Astrocyte (in vitro differentiated cells and primary cell): ENCODE data around the gene EIF4G3. TPM values are rescaled to one million over a fixed set of nuclear protein-coding genes. Genes with fewer than 3 reads are reported as not detected.
A peak's percentile ranks its signal among the peaks of the same experiment; 100 is the strongest.

Experiments
- DNase-seq: peaks from one replicate; pipeline ENCODE4 v3.0.0-alpha.2; 2010; ENCODE audit warnings: low read depth
- FAIRE-seq: peaks from 2 replicates; lab custom pipeline; 2011; peaks lifted over from hg19 to GRCh38; lab: Jason Lieb, UNC
- H2AFZ ChIP-seq: 2 replicates; pipeline ENCODE4 v1.6.0; 2012; ENCODE audit warnings: low read depth, low read length, inconsistent platforms
- H3K27ac ChIP-seq: 2 replicates; pipeline ENCODE4 v1.5.1; 2011; ENCODE audit warnings: low read depth, low read length, inconsistent platforms
- H3K27me3 ChIP-seq: 2 replicates; pipeline ENCODE4 v1.6.0; 2011; ENCODE audit warnings: low read length, inconsistent platforms; ENCODE audit not compliant: insufficient read depth
- H3K36me3 ChIP-seq: 2 replicates; pipeline ENCODE4 v1.5.1; 2011; ENCODE audit warnings: low read length, inconsistent platforms; ENCODE audit not compliant: insufficient read depth
- H3K4me1 ChIP-seq: 2 replicates; pipeline ENCODE4 v1.5.1; 2011; ENCODE audit warnings: low read length, inconsistent platforms; ENCODE audit not compliant: insufficient read depth
- H3K4me2 ChIP-seq: 2 replicates; pipeline ENCODE4 v1.6.0; 2012; ENCODE audit warnings: low read length, inconsistent platforms
- H3K4me3 ChIP-seq: 2 replicates; pipeline ENCODE4 v1.5.1; 2011; ENCODE audit warnings: low read depth, mild to moderate bottlenecking, low read length, inconsistent platforms; ENCODE audit not compliant: insufficient read depth
- H3K79me2 ChIP-seq: 2 replicates; pipeline ENCODE4 v1.6.0; 2012; ENCODE audit warnings: mild to moderate bottlenecking, low read length, inconsistent platforms; ENCODE audit not compliant: insufficient read depth
- H3K9ac ChIP-seq: 2 replicates; pipeline ENCODE4 v1.6.0; 2012; ENCODE audit warnings: mild to moderate bottlenecking, low read length, inconsistent platforms
- H3K9me3 ChIP-seq: 2 replicates; pipeline ENCODE4 v1.5.1; 2012; ENCODE audit warnings: low read depth, mild to moderate bottlenecking, low read length, inconsistent platforms; ENCODE audit not compliant: insufficient read depth
- H4K20me1 ChIP-seq: 2 replicates; pipeline ENCODE4 v1.6.0; 2012; ENCODE audit warnings: low read length, inconsistent platforms; ENCODE audit not compliant: insufficient read depth
- H3K27ac Mint-ChIP-seq: one replicate; pipeline ENCODE4 v1.8.0; 2021; ENCODE audit warnings: mild to moderate bottlenecking, mixed read lengths; ENCODE audit not compliant: unreplicated experiment
- H3K27me3 Mint-ChIP-seq: one replicate; pipeline ENCODE4 v1.8.0; 2021; ENCODE audit warnings: low read depth, mixed read lengths; ENCODE audit not compliant: unreplicated experiment
- H3K36me3 Mint-ChIP-seq: one replicate; pipeline ENCODE4 v1.8.0; 2021; ENCODE audit warnings: low read depth, mixed read lengths; ENCODE audit not compliant: unreplicated experiment
- H3K4me1 Mint-ChIP-seq: one replicate; pipeline ENCODE4 v1.8.0; 2021; ENCODE audit warnings: low read depth, mixed read lengths; ENCODE audit not compliant: unreplicated experiment
- H3K4me3 Mint-ChIP-seq: one replicate; pipeline ENCODE4 v1.8.0; 2021; ENCODE audit warnings: mild to moderate bottlenecking, moderate library complexity, mixed read lengths; ENCODE audit not compliant: unreplicated experiment
- H3K9me3 Mint-ChIP-seq: one replicate; pipeline ENCODE4 v1.8.0; 2021; ENCODE audit warnings: mild to moderate bottlenecking, mixed read lengths; ENCODE audit not compliant: unreplicated experiment
- EZH2 ChIP-seq: IDR thresholded peaks from 2 replicates; pipeline ENCODE4 v1.6.1; 2012; ENCODE audit warnings: mild to moderate bottlenecking, low read length, inconsistent platforms; ENCODE audit not compliant: insufficient read depth
- total RNA-seq: library from RNA; stranded (reverse); gene quantifications from 2 replicates; pipeline ENCODE4 v1.2.1, GENCODE V29; 2021
- TF ChIP-seq, protein P1 (sequence below): IDR thresholded peaks from 2 replicates; pipeline ENCODE4 v1.5.1; 2011; ENCODE audit warnings: low read depth, mild to moderate bottlenecking, inconsistent platforms, low read length, moderate library complexity; ENCODE audit not compliant: insufficient read depth

Gene EIF4G3
- total RNA-seq, 1 donor from 2014 or later = 76.1 TPM

DNA sequence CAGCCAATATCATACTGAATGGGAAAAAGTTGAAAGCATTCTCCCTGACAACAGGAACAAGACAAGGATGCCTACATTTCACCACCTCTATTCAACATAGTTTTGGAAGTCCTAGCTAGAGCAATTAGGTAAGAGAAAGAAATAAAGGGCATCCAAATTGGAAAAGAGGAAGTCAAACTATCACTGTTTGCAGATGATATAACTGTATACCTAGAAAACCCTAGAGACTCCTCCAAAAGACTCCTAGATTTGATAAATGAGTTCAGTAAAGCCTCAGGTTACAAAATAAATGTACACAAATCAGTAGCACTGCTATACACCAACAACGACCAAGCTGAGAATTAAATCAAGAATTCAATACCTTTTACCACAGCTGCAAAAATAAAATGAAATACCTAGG, 218.3 kb downstream of the EIF4G3 start:
- Histone ChIP-seq H3K27ac (no peak overlapping the region), H3K4me3 (no peak overlapping the region), H3K36me3 (no peaks in the 10 kb centered on the region), H3K9me3 (no peaks in the 10 kb centered on the region), H3K9ac (no peak overlapping the region), H3K4me1 (no peaks in the 10 kb centered on the region), H3K27me3 (no peaks in the 10 kb centered on the region), H3K4me2 (no peak overlapping the region), H3K79me2 (peaks cover 9% of the 10 kb centered on the region), H4K20me1 (peaks cover 30% of the 10 kb centered on the region), H2AFZ (no peak overlapping the region)
- no peaks in the 10 kb centered on the region for H3K9me3 Mint-ChIP-seq
- H3K27me3 Mint-ChIP-seq = no peaks in the 10 kb centered on the region
- DNase-seq = no peak
- FAIRE-seq = peak; percentile 59
- H3K36me3 Mint-ChIP-seq = peaks cover 9% of the 10 kb centered on the region
- peaks cover 4% of the 10 kb centered on the region for H3K4me1 Mint-ChIP-seq
- no peak overlapping the region for H3K27ac Mint-ChIP-seq
- no peak overlapping the region for H3K4me3 Mint-ChIP-seq
- TF ChIP-seq, protein P1, sequence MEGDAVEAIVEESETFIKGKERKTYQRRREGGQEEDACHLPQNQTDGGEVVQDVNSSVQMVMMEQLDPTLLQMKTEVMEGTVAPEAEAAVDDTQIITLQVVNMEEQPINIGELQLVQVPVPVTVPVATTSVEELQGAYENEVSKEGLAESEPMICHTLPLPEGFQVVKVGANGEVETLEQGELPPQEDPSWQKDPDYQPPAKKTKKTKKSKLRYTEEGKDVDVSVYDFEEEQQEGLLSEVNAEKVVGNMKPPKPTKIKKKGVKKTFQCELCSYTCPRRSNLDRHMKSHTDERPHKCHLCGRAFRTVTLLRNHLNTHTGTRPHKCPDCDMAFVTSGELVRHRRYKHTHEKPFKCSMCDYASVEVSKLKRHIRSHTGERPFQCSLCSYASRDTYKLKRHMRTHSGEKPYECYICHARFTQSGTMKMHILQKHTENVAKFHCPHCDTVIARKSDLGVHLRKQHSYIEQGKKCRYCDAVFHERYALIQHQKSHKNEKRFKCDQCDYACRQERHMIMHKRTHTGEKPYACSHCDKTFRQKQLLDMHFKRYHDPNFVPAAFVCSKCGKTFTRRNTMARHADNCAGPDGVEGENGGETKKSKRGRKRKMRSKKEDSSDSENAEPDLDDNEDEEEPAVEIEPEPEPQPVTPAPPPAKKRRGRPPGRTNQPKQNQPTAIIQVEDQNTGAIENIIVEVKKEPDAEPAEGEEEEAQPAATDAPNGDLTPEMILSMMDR = no peak
- no peak for TF ChIP-seq EZH2

DNA sequence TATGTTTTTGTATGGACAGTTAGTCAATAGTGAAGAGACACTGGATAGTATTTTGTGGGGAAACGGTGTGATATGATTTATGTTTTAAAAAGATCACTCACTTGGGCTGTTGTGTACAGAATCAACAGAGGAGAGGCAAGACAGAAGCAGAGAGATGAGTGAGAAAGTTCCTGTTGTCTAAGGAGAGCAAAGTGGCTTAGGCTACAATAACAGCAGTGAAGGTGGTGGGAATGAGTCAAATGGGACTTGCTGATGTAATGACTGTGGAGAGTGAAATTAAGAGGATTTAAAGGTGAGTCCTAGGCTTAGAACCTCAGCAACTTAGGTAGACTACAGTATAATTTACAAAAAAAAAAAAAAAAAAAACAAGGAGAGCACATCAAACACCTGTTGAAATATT, 220.4 kb downstream of the EIF4G3 start:
- FAIRE-seq (no peak), DNase-seq (no peak)
- Histone ChIP-seq H3K4me2 (no peak overlapping the region), H4K20me1 (peaks cover 30% of the 10 kb centered on the region), H3K27me3 (no peaks in the 10 kb centered on the region), H3K9ac (no peak overlapping the region), H2AFZ (no peak overlapping the region), H3K4me3 (no peak overlapping the region), H3K27ac (no peak overlapping the region), H3K36me3 (no peaks in the 10 kb centered on the region), H3K4me1 (no peaks in the 10 kb centered on the region), H3K79me2 (peaks cover 9% of the 10 kb centered on the region), H3K9me3 (no peaks in the 10 kb centered on the region)
- H3K4me1 Mint-ChIP-seq = peaks cover 4% of the 10 kb centered on the region
- no peaks in the 10 kb centered on the region for H3K9me3 Mint-ChIP-seq
- no peak overlapping the region for H3K27ac Mint-ChIP-seq
- no peak overlapping the region for H3K4me3 Mint-ChIP-seq
- H3K27me3 Mint-ChIP-seq = no peaks in the 10 kb centered on the region
- H3K36me3 Mint-ChIP-seq = peaks cover 6% of the 10 kb centered on the region
- TF ChIP-seq EZH2 = no peak
- TF ChIP-seq, protein P1 = no peak

DNA sequence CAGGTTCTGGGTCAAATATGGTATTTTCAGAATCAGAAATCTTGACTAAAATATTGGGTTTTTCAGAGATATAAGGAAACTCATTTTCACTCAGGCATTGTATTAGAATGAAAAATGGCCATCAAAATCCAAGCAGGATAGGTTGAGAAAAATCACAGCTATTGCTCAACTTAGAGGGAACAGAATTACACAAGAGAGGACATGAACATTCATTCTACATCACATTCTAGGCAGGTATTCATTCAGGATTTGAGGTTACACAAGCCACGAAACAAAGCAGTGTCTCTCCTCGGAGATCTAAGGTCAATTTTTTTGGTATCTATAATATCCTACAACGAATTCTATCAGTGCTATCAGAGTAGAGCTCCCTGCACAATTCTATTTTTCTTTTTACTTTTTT, 226.0 kb downstream of the EIF4G3 start:
- DNase-seq (no peak), FAIRE-seq (no peak)
- no peak overlapping the region for H3K4me2 ChIP-seq
- no peak overlapping the region for H3K9ac ChIP-seq
- peaks cover 8% of the 10 kb centered on the region for H3K4me1 Mint-ChIP-seq
- no peak for TF ChIP-seq EZH2
- TF ChIP-seq, protein P1 = no peak
- H3K9me3 Mint-ChIP-seq = no peaks in the 10 kb centered on the region
- no peaks in the 10 kb centered on the region for H3K4me1 ChIP-seq
- H3K79me2 ChIP-seq = no peaks in the 10 kb centered on the region
- H3K27ac Mint-ChIP-seq = no peak overlapping the region
- peaks cover 5% of the 10 kb centered on the region for H4K20me1 ChIP-seq
- no peak overlapping the region for H3K27ac ChIP-seq
- H3K27me3 Mint-ChIP-seq = no peaks in the 10 kb centered on the region
- H3K4me3 ChIP-seq = no peak overlapping the region
- no peaks in the 10 kb centered on the region for H3K27me3 ChIP-seq
- H3K9me3 ChIP-seq = no peaks in the 10 kb centered on the region
- no peaks in the 10 kb centered on the region for H3K36me3 ChIP-seq
- peaks cover 12% of the 10 kb centered on the region for H3K36me3 Mint-ChIP-seq
- H3K4me3 Mint-ChIP-seq = no peak overlapping the region
- H2AFZ ChIP-seq = no peak overlapping the region
